Lower leg skin (tissue), 3 donors: ENCODE data around the gene DBF4B.
A peak's percentile ranks its signal among the peaks of the same experiment; 100 is the strongest.

Experiments
- POLR2A ChIP-seq, 2 donors: fragments of 450-650 bp; IDR thresholded peaks; one replicate each; pipeline ENCODE4 v1.6.1; 2016 to 2017; ENCODE audit warnings: antibody characterized with exemption in 2 of 2, mild to moderate bottlenecking in 1 of 2, moderate library complexity in 1 of 2
- TF ChIP-seq, protein P1 (sequence below), 3 donors: fragments of 450-650 bp; IDR thresholded peaks; one replicate each; pipeline ENCODE4 v1.5.1; 2016; ENCODE audit warnings: antibody characterized with exemption in 3 of 3, mild to moderate bottlenecking in 3 of 3, moderate library complexity in 2 of 3

DNA sequence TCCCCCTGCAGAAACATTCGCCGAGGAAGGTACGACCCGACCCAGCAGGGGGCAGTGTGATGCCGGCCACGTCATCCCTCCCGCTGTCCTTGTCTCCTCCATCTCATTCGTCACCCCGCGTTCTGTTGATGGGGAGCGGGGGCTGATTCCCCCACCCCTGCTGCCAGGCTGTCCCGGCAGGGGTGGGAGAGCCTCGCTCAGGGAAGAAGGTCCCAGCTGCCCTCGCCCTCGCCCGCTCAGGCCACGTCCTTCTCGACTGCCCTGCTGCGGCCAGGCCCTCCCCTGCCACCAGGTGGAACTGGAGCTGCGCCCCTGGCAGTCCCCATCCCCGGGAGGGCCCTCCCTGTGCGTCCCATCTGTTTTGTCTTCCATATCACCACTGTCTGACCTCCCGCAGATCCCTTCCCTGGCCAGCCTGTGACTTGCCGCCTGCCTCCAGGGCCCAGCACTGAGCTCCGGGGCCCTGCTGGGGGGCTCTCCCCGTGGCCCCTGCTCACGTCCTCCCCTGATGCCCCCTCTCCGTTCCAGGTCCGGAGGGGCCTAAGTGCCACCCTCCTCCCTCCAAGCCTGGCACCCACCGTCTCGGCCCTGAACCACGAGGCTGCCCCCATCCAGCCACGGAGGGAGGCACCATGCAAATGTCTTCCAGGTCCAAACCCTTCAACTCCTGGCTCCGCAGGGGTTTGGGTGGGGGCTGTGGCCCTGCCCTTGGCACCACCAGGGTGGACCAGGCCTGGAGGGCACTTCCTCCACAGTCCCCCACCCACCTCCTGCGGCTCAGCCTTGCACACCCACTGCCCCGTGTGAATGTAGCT is 71.0 kb downstream of the DBF4B start:
- TF ChIP-seq, protein P1, sequence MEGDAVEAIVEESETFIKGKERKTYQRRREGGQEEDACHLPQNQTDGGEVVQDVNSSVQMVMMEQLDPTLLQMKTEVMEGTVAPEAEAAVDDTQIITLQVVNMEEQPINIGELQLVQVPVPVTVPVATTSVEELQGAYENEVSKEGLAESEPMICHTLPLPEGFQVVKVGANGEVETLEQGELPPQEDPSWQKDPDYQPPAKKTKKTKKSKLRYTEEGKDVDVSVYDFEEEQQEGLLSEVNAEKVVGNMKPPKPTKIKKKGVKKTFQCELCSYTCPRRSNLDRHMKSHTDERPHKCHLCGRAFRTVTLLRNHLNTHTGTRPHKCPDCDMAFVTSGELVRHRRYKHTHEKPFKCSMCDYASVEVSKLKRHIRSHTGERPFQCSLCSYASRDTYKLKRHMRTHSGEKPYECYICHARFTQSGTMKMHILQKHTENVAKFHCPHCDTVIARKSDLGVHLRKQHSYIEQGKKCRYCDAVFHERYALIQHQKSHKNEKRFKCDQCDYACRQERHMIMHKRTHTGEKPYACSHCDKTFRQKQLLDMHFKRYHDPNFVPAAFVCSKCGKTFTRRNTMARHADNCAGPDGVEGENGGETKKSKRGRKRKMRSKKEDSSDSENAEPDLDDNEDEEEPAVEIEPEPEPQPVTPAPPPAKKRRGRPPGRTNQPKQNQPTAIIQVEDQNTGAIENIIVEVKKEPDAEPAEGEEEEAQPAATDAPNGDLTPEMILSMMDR (IDR thresholded peaks at IDR 0.05) = peak in 1 of 3 donors; percentile 57
- no peak for TF ChIP-seq POLR2A (IDR thresholded peaks at IDR 0.05)
